NCI-H146 treated with DMSO at 0.1 percent for 48 hours (cell line): ENCODE results near the gene NTNG1.

Experiments used
- DNase-seq: peaks from one replicate; lab custom pipeline; 2025; ENCODE audit not compliant: unreplicated experiment; lab: John Stamatoyannopoulos, UW

Gene NTNG1

GRCh38 chr1:107323784-107324183, 182.9 kb downstream of the NTNG1 start:
- DNase-seq: no peak

DNA sequence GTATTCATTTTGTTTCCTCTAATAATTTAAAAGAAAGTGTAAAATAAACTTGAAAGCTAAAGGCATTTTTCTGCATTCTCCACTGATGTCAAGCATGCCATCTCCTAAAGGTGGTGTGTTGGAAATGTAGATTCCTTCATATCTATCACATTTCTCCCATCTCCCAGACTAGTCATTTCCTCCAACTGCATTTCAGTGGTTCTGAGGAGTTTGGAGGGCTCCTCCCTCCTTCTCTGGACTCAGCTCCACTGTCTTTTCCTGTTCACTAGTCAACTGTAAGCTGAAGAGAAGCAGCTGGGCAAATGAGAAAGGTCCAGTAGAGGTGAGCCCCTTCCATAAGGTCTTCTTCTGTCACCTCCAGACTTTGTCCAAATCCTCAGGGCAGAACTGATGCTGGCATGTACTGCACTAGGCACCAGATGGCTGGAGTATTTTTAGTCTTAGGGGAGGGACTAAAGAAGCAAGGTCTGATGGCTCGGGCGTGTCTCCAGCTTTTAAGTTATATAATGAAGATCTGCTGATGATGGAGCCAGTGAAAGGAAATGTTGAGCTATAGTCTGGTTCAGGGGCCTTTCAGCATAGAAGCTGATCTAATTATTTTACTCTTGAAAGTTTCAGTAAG, 186.1 kb downstream of the NTNG1 start:
- no peak for DNase-seq

- DNase-seq: no peak
Measured at GRCh38 chr1:107327446-107327845, 186.6 kb downstream of the NTNG1 start.

DNA sequence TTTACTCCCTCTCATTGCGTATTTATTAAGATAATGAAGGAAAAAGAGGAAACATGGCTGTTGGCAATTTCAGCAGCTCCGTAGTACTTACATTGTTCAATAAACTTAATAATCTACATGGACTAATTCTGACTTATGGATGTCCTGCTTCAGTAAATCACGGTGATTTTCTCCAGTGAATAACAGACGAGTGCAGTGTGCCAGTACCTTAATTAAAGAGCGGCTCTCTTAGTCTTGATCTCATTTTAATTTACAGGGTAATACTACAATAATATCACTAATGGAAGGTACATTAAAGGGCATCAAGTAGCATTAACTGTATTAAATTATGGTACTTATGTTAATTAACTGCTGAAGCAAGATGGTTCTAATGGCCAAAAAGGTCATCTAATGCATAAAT, 187.2 kb downstream of the NTNG1 start:
- DNase-seq: no peak

DNA sequence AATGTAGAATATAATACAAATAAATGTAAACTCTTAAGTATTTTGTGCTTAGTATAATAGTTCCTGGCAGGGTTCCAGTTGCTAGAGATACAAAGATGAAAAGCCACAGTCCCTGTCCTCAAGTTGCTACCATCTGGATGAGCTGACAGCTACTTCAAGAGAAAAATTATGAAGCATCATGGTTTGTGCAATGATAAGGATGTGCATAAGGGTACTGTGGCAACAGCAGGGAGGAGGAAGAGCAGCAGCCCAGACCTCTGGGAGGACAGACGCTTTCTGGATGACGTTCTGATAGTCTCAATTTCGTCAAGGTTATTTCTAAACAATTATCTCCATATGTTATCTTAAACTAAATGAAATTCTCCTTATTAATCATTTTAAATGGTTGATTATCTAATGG, 198.9 kb downstream of the NTNG1 start:
- DNase-seq: no peak

GRCh38 chr1:107342316-107342715, 201.5 kb downstream of the NTNG1 start:
- DNase-seq: no peak

GRCh38 chr1:107342768-107343167, 201.9 kb downstream of the NTNG1 start:
- DNase-seq: no peak

GRCh38 chr1:107343601-107344000, 202.8 kb downstream of the NTNG1 start:
- no peak for DNase-seq

DNA sequence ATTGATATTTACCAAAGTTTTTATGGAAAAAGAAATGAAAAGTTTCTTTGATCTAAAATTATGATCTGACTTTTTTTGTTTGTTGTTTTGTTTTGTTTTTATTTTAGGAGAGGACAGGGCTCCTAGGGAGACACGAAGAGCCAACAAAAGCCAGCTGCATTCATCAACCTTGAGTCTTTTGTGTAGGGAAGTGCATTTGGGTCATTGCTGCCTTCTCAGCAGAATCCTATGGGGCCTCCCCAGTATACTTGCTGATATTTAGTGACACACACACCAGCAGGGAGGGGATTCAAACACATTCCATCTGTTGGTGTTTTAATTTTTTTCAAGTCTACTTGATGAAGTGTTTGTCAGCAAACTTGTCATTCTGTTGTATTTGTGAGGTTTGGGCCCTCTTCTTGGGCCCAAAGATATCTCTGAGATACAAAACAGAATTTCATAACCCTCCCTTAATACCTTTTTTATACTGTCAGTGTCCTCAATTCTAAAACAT, 203.5 kb downstream of the NTNG1 start:
- DNase-seq: no peak

- no peak for DNase-seq
Measured at GRCh38 chr1:107344836-107345235, 204.0 kb downstream of the NTNG1 start.

- DNase-seq: no peak
Measured at GRCh38 chr1:107352850-107353249, 212.0 kb downstream of the NTNG1 start.

DNA sequence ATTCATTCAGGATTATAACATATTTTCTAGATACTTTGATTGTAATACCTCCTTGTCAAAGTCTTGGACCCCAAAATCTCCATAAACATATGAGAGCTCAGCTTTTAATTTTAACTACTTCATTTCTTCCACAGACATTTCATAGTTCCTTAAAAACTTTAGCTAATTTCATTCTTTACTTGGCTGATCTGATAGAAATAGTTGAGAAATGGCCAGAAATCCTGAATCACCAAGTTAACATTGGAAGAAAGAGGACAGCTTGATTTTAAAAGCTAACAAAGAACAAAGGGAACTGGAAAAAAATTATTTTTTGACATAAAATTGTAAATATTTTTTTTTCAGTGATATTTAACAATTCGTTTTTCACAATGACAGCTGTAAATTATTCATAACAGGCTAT, 216.5 kb downstream of the NTNG1 start:
- no peak for DNase-seq

DNA sequence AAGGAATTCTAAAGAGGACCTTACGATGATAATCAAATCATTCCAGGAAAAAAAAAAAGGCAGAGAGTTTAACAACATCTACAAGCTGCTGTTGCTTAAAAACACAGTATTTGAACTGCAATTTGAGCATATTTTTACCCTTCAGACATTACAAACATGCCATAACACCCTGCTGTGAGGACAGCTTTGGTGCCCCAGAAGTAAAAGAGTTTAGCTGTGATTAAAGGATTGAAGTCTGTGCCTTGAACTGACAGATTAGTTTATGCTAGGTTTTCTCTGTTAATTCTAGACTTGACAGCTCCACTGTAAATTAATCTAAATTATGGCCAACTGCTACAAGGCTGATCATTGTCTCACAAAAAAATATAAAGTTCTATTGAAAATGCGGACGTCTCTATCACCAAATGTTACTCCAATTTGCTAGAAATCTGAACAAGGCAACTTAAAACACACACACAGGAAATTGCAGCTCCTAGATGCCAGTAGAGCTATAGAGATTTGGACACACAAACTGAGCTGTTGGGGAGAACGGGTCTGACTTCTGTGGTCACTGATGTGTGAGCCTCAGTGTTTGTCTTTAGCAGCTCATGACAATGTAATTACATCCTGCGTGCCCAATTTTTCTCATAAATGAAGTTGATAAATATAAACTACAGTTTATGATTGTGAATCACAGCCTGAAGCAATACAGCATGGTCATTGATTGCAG, 217.9 kb downstream of the NTNG1 start:
- peak; percentile 61 for DNase-seq

DNA sequence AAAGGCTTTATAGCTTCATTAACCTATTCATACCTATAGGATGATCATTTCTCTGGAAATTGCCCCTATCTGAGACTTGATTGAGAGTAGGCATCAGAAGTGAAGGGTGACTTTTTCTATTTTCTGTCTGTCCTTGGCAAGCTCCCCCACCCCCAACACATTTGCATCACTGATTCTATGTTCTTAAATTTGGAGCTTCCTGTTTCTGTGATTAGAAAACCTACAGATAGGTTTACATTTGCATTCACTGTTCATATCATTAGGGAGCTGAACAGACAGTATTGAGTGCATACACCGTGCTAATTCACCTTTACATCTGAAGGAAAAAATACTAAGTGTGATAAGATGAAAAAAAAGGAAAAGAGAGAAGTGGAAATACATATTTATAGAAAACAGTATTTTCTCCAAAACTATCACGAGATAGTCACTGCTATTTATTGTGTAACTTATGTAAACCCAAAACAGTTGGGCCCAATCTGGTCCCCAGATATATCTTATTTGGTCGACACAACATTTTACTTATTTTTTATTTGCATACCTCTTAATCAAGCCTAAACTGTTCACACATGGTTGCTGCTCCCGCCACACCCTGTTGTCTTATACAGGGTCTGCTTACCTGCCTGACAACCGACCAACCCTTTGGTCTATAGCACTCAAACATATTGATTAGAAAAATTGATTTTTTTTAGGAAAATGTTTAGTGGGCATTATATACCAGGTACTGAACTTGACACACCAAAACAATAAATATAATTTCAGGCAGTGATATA, 218.8 kb downstream of the NTNG1 start:
- DNase-seq: peak; percentile 61

GRCh38 chr1:107362468-107363140, 221.8 kb downstream of the NTNG1 start:
- no peak for DNase-seq

DNA sequence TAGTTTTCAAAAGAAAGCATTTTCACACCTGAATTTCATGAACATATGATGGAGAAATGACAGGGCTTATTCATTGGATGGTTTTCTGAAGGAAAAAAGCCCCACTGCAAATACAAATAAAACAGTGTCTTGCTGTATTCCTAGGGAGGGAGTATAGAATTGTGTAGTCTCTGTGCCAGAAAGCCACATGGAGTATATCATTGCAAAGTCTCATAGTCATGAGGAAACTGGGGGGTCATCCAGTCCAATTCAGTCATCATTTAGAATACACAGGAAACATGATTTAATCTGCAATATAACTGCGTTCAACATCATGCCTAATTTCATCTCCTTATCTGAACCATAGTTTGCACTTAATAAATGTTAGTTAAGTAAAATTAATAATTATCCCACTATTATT, 222.3 kb downstream of the NTNG1 start:
- DNase-seq: no peak

DNA sequence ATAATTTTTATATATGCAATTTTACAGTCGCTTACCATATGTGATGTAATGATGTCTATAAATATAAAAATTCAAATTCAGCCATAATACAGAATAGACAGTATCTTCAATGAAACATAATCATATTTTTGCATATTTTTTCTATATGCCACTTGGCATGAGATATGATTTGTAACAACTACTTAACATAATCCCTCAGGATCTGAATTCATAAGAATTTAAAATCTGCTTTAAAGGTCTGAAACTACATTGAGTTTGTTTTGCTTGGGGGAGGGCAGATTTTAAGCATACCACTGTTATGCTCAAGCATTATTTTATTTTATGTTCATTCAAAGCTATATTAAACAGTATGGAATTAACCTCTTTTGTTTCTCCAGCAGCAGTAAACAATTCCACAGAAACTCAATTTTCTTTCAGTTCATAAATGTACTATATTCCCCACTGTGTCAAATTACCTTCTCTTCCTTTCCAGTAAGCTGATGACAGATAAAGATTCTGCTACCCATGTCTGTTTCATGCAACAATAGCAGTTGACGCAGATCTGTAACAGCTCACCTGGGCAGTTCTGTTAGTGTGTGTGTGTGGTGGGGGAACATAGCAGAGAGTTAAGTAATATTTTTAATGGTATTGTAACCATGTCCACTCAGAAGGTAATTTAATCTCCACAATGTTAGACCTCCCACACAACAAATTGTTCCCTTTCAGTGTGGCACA, 224.8 kb downstream of the NTNG1 start:
- peak; percentile 91 for DNase-seq

DNA sequence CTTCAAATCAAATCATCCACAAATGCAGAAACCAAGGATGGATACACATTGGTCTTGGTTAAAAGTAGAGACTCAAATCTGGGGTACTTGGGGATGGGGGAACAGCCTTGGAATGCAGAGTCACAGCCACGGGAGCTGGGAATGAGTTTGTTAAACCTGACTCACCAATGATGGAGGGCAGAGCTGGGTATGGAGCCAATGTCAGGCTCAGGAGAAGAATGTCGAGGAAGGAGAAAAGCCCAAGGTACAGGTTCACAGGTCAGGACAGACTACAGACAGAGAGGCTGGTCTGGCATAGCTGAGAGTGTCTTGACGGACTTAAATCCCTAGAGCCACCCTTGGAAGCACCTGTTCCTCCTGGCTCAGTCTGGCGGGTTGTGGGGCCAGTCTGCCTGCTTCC, 237.6 kb downstream of the NTNG1 start:
- no peak for DNase-seq

- DNase-seq: no peak
Measured at GRCh38 chr1:107378866-107379265, 238.0 kb downstream of the NTNG1 start.

- DNase-seq: no peak
Measured at GRCh38 chr1:107379826-107380225, 239.0 kb downstream of the NTNG1 start.
